H9 (cell line): Measurements from ENCODE around the gene ABCA10. TPM values are rescaled to one million over a fixed set of nuclear protein-coding genes. Genes with fewer than 3 reads are reported as not detected.

Experiments used
- DNase-seq: peaks from one replicate; pipeline ENCODE4 v3.0.0-alpha.2; 2017
- H2AFZ ChIP-seq: one replicate; pipeline ENCODE4 v1.6.1; 2013; ENCODE audit warnings: mild to moderate bottlenecking, low read length, control low read depth, moderate library complexity
- H2AK5ac ChIP-seq: 2 replicates; pipeline ENCODE4 v1.6.1; 2013; ENCODE audit warnings: low read length, control low read depth, mixed read lengths; ENCODE audit not compliant: insufficient read length
- H2BK120ac ChIP-seq: one replicate; pipeline ENCODE4 v1.6.1; 2013; ENCODE audit warnings: low read depth, mild to moderate bottlenecking, low read length, control low read depth, inconsistent platforms; ENCODE audit not compliant: poor library complexity, severe bottlenecking
- H2BK12ac ChIP-seq: 2 replicates; pipeline ENCODE4 v1.6.1; 2013; ENCODE audit warnings: low read length, control low read depth, mixed read lengths, low read depth; ENCODE audit not compliant: insufficient read length
- H2BK15ac ChIP-seq: 2 replicates; pipeline ENCODE4 v1.6.1; 2013; ENCODE audit warnings: low read depth, low read length, control low read depth
- H2BK20ac ChIP-seq: one replicate; pipeline ENCODE4 v1.6.1; 2013; ENCODE audit warnings: low read depth, mild to moderate bottlenecking, low read length, control low read depth, inconsistent platforms; ENCODE audit not compliant: poor library complexity, severe bottlenecking
- H2BK5ac ChIP-seq: 2 replicates; pipeline ENCODE4 v1.6.1; 2013; ENCODE audit warnings: low read length, control low read depth, mixed read lengths; ENCODE audit not compliant: insufficient read length
- H3K14ac ChIP-seq: 2 replicates; pipeline ENCODE4 v1.6.1; 2013; ENCODE audit warnings: low read length, control low read depth; ENCODE audit not compliant: insufficient read depth
- H3K18ac ChIP-seq: 2 replicates; pipeline ENCODE4 v1.6.1; 2013; ENCODE audit warnings: low read depth, mild to moderate bottlenecking, mixed read lengths, low read length, control low read depth; ENCODE audit not compliant: insufficient read length
- H3K23ac ChIP-seq: 2 replicates; pipeline ENCODE4 v1.6.1; 2013; ENCODE audit warnings: low read length, control low read depth, mixed read lengths, low read depth; ENCODE audit not compliant: insufficient read length
- H3K23me2 ChIP-seq: 2 replicates; pipeline ENCODE4 v1.6.1; 2013; ENCODE audit warnings: low read depth, mild to moderate bottlenecking, mixed read lengths, low read length, control low read depth; ENCODE audit not compliant: insufficient read length, poor library complexity, severe bottlenecking
- H3K27ac ChIP-seq: 2 replicates; pipeline ENCODE4 v1.5.1; 2013; ENCODE audit warnings: low read length, control low read depth, mixed read lengths, low read depth; ENCODE audit not compliant: insufficient read length
- H3K27me3 ChIP-seq: 2 replicates; pipeline ENCODE4 v1.6.1; 2013; ENCODE audit warnings: low read length, control low read depth, inconsistent platforms; ENCODE audit not compliant: insufficient read depth
- H3K4ac ChIP-seq: 2 replicates; pipeline ENCODE4 v1.6.1; 2013; ENCODE audit warnings: low read depth, mild to moderate bottlenecking, control low read depth, inconsistent platforms, low read length, moderate library complexity
- H3K4me1 ChIP-seq: 2 replicates; pipeline ENCODE4 v1.6.1; 2013; ENCODE audit warnings: low read length, control low read depth, inconsistent platforms; ENCODE audit not compliant: insufficient read depth
- H3K4me2 ChIP-seq: 2 replicates; pipeline ENCODE4 v1.6.1; 2013; ENCODE audit warnings: low read length, control low read depth, mixed read lengths; ENCODE audit not compliant: insufficient read length, insufficient read depth
- H3K56ac ChIP-seq: 2 replicates; pipeline ENCODE4 v1.6.1; 2013; ENCODE audit warnings: low read depth, mild to moderate bottlenecking, mixed read lengths, low read length, control low read depth; ENCODE audit not compliant: insufficient read length
- H3K79me1 ChIP-seq: 2 replicates; pipeline ENCODE4 v1.6.1; 2013; ENCODE audit warnings: low read depth, mild to moderate bottlenecking, moderate library complexity, low read length, control low read depth, inconsistent platforms; ENCODE audit not compliant: insufficient read depth, poor library complexity, severe bottlenecking
- H3K79me2 ChIP-seq: 2 replicates; pipeline ENCODE4 v1.6.1; 2013; ENCODE audit warnings: low read length, control low read depth, inconsistent platforms; ENCODE audit not compliant: insufficient read depth
- H3K9ac ChIP-seq: 2 replicates; pipeline ENCODE4 v1.6.1; 2013; ENCODE audit warnings: low read length, control low read depth, mixed read lengths; ENCODE audit not compliant: insufficient read length; ENCODE audit errors: extremely low read depth
- H3K9me3 ChIP-seq: one replicate; pipeline ENCODE4 v1.6.1; 2013; ENCODE audit warnings: low read depth, low read length, inconsistent platforms; ENCODE audit not compliant: control insufficient read depth
- H3T11ph ChIP-seq: one replicate; pipeline ENCODE4 v1.6.1; 2013; ENCODE audit warnings: mild to moderate bottlenecking, low read length, control low read depth, inconsistent platforms
- H4K20me1 ChIP-seq: one replicate; pipeline ENCODE4 v1.6.1; 2013; ENCODE audit not compliant: control insufficient read depth, insufficient read length, insufficient read depth
- H4K5ac ChIP-seq: 2 replicates; pipeline ENCODE4 v1.6.1; 2013; ENCODE audit warnings: low read depth, mild to moderate bottlenecking, mixed read lengths, low read length, control low read depth; ENCODE audit not compliant: insufficient read length
- H4K8ac ChIP-seq: replicated peaks from 2 replicates; pipeline ENCODE4 v1.6.1; 2013; ENCODE audit warnings: low read length, control low read depth, mixed read lengths, low read depth; ENCODE audit not compliant: insufficient read length
- H4K91ac ChIP-seq: 2 replicates; pipeline ENCODE4 v1.6.1; 2013; ENCODE audit warnings: low read depth, mild to moderate bottlenecking, moderate library complexity, mixed read lengths, low read length, control low read depth; ENCODE audit not compliant: insufficient read length
- H3K27ac Mint-ChIP-seq, 3 experiments: 2 replicates in 2 of 3; 3 replicates in 1 of 3; pipeline ENCODE4 v1.8.0; 2020 to 2021; ENCODE audit warnings: mixed read lengths in 3 of 3, mild to moderate bottlenecking in 1 of 3, moderate library complexity in 1 of 3
- H3K27me3 Mint-ChIP-seq: 2 replicates; pipeline ENCODE4 v1.8.0; 2021; ENCODE audit warnings: low read depth, mild to moderate bottlenecking, moderate library complexity, mixed read lengths
- H3K36me3 Mint-ChIP-seq, 3 experiments: 2 replicates in 2 of 3; 3 replicates in 1 of 3; pipeline ENCODE4 v1.8.0; 2020 to 2021; ENCODE audit warnings: low read depth in 3 of 3, mixed read lengths in 3 of 3; ENCODE audit not compliant: insufficient read depth in 1 of 3
- H3K4me1 Mint-ChIP-seq, 2 experiments: 2 replicates each; pipeline ENCODE4 v1.8.0; 2020; ENCODE audit warnings: mixed read lengths in 2 of 2
- H3K4me3 Mint-ChIP-seq, 2 experiments: 2 replicates in 1 of 2; 3 replicates in 1 of 2; pipeline ENCODE4 v1.8.0; 2020 to 2021; ENCODE audit warnings: mild to moderate bottlenecking in 2 of 2, mixed read lengths in 2 of 2, moderate library complexity in 1 of 2
- H3K9me3 Mint-ChIP-seq, 2 experiments: 2 replicates in 1 of 2; 3 replicates in 1 of 2; pipeline ENCODE4 v1.8.0; 2020; ENCODE audit warnings: mild to moderate bottlenecking in 2 of 2, mixed read lengths in 2 of 2, moderate library complexity in 1 of 2
- CTCF ChIP-seq: fragments of 200-600 bp; sonication (generic); conservative IDR thresholded peaks from 3 replicates; pipeline ENCODE4 v1.8.0; 2021; ENCODE audit warnings: antibody characterized with exemption, mild to moderate bottlenecking
- total RNA-seq: library from RNA; stranded (reverse); gene quantifications from 2 replicates; pipeline ENCODE4 v1.2.1, GENCODE V29; 2021

Gene ABCA10
- total RNA-seq, 1 experiment from 2014 or later, result not detected

- no peak overlapping the region for H3K23ac ChIP-seq
- H3K14ac ChIP-seq, result no peak overlapping the region
- no peaks in the 10 kb centered on the region for H3K36me3 Mint-ChIP-seq
- H3K9me3 Mint-ChIP-seq, result no peaks in the 10 kb centered on the region
- no peak overlapping the region for H4K91ac ChIP-seq
- no peak overlapping the region for H2BK20ac ChIP-seq
- no peak overlapping the region for H4K5ac ChIP-seq
- DNase-seq, result no peak
- H2BK120ac ChIP-seq, result no peak overlapping the region
- H3K79me1 ChIP-seq, result no peaks in the 10 kb centered on the region
- no peak overlapping the region for H3K18ac ChIP-seq
- no peaks in the 10 kb centered on the region for H3K27me3 ChIP-seq
- H3K27ac Mint-ChIP-seq, result no peak overlapping the region
- no peak for TF ChIP-seq CTCF
- no peaks in the 10 kb centered on the region for H3K9me3 ChIP-seq
- H2BK12ac ChIP-seq, result no peak overlapping the region
- H3K23me2 ChIP-seq, result no peaks in the 10 kb centered on the region
- no peaks in the 10 kb centered on the region for H3K27me3 Mint-ChIP-seq
- H3T11ph ChIP-seq, result no peak overlapping the region
- H2AK5ac ChIP-seq, result no peak overlapping the region
- no peak overlapping the region for H2BK5ac ChIP-seq
- no peaks in the 10 kb centered on the region for H4K20me1 ChIP-seq
- no peak overlapping the region for H4K8ac ChIP-seq
- no peak overlapping the region for H2BK15ac ChIP-seq
- H3K56ac ChIP-seq, result no peak overlapping the region
- H3K4me2 ChIP-seq, result no peak overlapping the region
- H2AFZ ChIP-seq, result no peak overlapping the region
- H3K4me1 ChIP-seq, result no peaks in the 10 kb centered on the region
- no peak overlapping the region for H3K4me3 Mint-ChIP-seq
- H3K79me2 ChIP-seq, result no peaks in the 10 kb centered on the region
- no peak overlapping the region for H3K27ac ChIP-seq
- no peak overlapping the region for H3K9ac ChIP-seq
- no peak overlapping the region for H3K4ac ChIP-seq
- H3K4me1 Mint-ChIP-seq, result peaks cover 0 to 3% of the 10 kb centered on the region in 2 experiments; a peak in 1 of 4 replicates
These were observed 41.3 kb downstream of the ABCA10 start for GRCh38 chr17:69187294-69187693.
